ENCODE data around the gene AOC2. TPM values are rescaled to one million over a fixed set of nuclear protein-coding genes. Genes with fewer than 3 reads are reported as not detected.
A peak's percentile ranks its signal among the peaks of the same experiment; 100 is the strongest.

AOC2 gene
- 0.25 and 0.72 TPM in 2 replicates for total RNA-seq (ENCODE audit: low replicate concordance)

- peak; percentile 61 for DNase-seq (ENCODE audit: low read depth)
- no peak for TF ChIP-seq CTCF (IDR thresholded peaks at IDR 0.05; ENCODE audit: insufficient read depth, low read length)
Measured at GRCh38 chr17:42844271-42844670, at the start of gene AOC2. TSS of gene AOC2 (plus strand) at chr17:42844580. CDS start at chr17:42844627, 47 bp downstream.

DNA sequence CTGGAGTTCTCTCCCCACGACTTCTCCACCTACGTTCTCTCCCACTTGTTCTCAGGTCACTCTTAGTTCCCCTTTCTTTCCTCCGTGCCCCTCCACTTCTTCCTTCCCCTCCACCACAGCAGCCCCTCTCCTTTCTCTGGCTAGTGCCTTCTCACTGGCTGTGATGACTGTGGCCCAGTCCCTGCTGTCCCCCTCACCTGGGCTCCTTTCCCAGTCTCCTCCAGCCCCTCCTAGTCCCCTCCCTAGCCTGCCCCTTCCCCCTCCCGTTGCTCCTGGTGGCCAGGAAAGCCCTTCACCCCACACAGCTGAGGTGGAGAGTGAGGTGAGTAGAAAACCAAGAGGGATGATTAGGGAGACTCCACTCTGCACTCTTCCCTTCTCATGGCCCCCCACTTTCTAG, 49.3 kb upstream of the AOC2 start:
- no peak for DNase-seq (ENCODE audit: low read depth)
- no peak for TF ChIP-seq CTCF (IDR thresholded peaks at IDR 0.05; ENCODE audit: insufficient read depth, low read length)
- H3K4me3 ChIP-seq (ENCODE audit: low read depth, low read length): no peak overlapping the region

More at GRCh38 chr17:42844271-42844670, at the start of gene AOC2:
- no peak within 1 kb of the TSS for H3K4me3 ChIP-seq (ENCODE audit: low read depth, low read length)

- no peak for TF ChIP-seq CTCF (IDR thresholded peaks at IDR 0.05; ENCODE audit: insufficient read depth, low read length)
- DNase-seq (ENCODE audit: low read depth): no peak
- no peak overlapping the region for H3K4me3 ChIP-seq (ENCODE audit: low read depth, low read length)
Measured at GRCh38 chr17:42795465-42795864, 48.9 kb upstream of the AOC2 start.

DNA sequence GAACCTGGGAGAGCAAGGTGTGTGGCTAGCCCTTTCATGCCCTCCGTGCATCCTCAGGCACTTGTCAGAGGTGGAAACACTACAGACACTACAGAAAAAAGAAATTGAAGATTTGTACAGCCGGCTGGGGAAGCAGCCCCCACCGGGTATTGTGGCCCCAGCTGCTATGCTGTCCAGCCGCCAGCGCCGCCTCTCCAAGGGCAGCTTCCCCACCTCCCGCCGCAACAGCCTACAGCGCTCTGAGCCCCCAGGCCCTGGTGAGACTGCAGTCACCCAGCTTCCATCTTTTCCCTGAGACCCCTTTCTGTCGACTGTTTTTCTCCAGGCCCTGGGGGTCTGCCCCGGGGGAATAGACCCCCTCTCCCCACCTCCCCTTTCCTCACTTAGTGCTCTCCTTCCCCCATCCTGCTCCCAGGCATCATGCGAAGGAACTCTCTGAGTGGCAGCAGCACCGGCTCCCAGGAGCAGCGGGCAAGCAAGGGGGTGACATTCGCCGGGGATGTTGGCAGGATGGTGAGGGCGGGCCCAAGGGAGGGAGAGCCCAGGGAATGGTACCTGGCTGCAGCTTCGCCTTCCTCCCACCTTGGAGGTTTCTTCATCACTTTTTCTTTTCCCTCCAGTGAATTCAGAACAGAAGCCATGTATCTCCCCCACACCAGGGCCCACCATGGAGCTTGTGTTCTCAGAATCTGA, 48.2 kb upstream of the AOC2 start:
- no peak for TF ChIP-seq CTCF (IDR thresholded peaks at IDR 0.05; ENCODE audit: insufficient read depth, low read length)
- DNase-seq (ENCODE audit: low read depth): no peak
- no peak overlapping the region for H3K4me3 ChIP-seq (ENCODE audit: low read depth, low read length)

DNA sequence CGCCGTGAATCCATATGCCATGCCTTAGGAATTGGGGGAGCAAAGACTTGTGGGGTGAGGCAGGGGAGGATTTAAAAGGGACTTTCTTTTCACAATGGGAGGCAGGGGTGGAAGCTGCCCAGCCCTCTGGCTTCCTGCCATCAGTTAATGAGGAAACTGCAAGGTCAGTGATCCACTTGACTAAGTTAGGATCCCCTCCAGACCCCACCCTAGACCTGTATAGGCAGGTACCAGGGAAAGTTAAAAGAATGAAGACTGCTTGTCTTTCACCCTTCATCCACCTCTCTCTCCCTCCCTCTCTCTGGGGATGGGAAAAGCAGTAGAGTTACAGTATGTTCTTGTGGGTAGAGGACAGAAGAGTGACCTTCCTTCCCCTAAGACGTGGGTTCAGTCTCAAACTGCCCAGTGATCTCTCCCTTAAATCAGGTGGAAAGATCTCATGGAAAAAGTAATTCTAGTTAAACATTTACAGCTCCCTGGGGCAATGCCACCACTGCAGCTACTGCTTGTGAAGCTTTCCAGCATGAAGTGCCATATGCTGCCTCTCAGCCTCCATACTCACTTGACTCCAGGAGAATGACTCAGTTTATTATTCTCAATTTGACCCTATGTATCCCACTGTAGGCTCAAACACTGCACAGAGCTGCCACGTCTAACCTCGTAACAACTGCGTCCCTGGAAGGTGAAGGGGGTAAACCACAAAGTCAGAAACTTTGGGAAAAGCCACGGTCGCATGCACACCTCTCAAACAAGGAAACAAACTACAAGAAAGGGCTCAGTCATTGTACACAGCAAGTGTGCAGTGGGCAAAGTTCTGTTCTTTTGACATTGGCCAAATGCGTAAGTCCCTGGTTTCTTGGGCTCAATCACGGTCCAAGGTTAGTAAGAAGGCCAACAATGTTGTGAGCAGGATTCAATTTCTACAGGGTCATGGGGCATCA, 47.0 kb upstream of the AOC2 start:
- peak overlapping the region; percentile 97 for H3K4me3 ChIP-seq (ENCODE audit: low read depth, low read length)
- no peak for TF ChIP-seq CTCF (IDR thresholded peaks at IDR 0.05; ENCODE audit: insufficient read depth, low read length)
- no peak for DNase-seq (ENCODE audit: low read depth)

DNA sequence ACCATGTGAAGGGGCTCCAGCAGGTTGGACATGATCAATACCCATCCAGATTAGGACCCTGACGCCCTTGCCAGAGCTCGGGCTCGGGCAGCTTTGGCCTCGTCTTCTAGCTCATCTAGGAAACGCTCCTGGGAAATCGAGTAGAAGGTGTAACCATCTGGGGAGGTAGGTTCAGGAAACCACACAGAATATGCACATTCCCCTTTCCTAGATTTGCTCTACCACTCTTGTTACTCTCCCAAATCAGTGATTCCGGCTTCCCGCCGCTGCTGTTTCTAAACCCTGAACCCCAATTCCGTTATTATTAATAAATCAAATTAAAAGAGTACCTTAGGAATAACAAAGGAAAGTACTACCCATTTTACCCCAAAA, 46.4 kb upstream of the AOC2 start:
- TF ChIP-seq CTCF (IDR thresholded peaks at IDR 0.05; ENCODE audit: insufficient read depth, low read length): no peak
- no peak for DNase-seq (ENCODE audit: low read depth)

More for the DNA sequence above, 46.4 kb upstream of the AOC2 start:
- H3K4me3 ChIP-seq (ENCODE audit: low read depth, low read length): peak overlapping the region; percentile 97

All from fibroblast of the aortic adventitia (primary cell).